OCI-LY3 (cell line): Measurements from ENCODE around the gene ISOC2.
"Not testable (repeated sequence)": the region's sequence is repeated elsewhere in the genome, so short reads cannot be mapped to it uniquely, and the experiment has no call there.

ENCODE experiments used
- H2AFZ ChIP-seq: fragments of 200-600, 300-600 bp; shearing (Covaris generic); 2 replicates; pipeline ENCODE4 v1.6.0; 2014; ENCODE audit warnings: antibody characterized with exemption, low read depth, low read length
- H3K27ac ChIP-seq: fragments of 200-600, 300-600 bp; sonication (generic); 2 replicates; pipeline ENCODE4 v1.5.1; 2014; ENCODE audit warnings: mild to moderate bottlenecking, low read length, moderate library complexity, mixed read lengths
- H3K27me3 ChIP-seq: fragments of 200-600, 300-600 bp; sonication (generic); 2 replicates; pipeline ENCODE4 v1.6.1; 2014; ENCODE audit warnings: low read depth, low read length, mixed read lengths
- H3K36me3 ChIP-seq: fragments of 200-600, 300-600 bp; sonication (generic); replicated peaks from 2 replicates; pipeline ENCODE3; 2014; ENCODE audit warnings: low read depth, low read length, mixed read lengths
- H3K4me1 ChIP-seq: fragments of 300-600, 200-600 bp; sonication (generic); 2 replicates; pipeline ENCODE4 v1.6.1; 2014; ENCODE audit warnings: low read length, mixed read lengths
- H3K4me2 ChIP-seq: fragments of 200-600, 300-600 bp; sonication (generic); 2 replicates; pipeline ENCODE4 v1.6.1; 2014; ENCODE audit warnings: low read length, mixed read lengths
- H3K4me3 ChIP-seq: fragments of 300-600, 200-600 bp; sonication (generic); 2 replicates; pipeline ENCODE4 v1.5.1; 2014; ENCODE audit warnings: antibody characterized with exemption, mild to moderate bottlenecking, low read length, moderate library complexity
- H3K79me2 ChIP-seq: fragments of 300-600, 200-600 bp; shearing (Covaris generic); 2 replicates; pipeline ENCODE4 v1.6.1; 2014; ENCODE audit warnings: mild to moderate bottlenecking, low read length, mixed read lengths
- H3K9ac ChIP-seq: fragments of 300-600, 200-600 bp; shearing (Covaris generic); 2 replicates; pipeline ENCODE4 v1.6.0; 2014; ENCODE audit warnings: mild to moderate bottlenecking, low read length, moderate library complexity
- H3K9me3 ChIP-seq: fragments of 200-600, 300-600 bp; shearing (Covaris generic); 2 replicates; pipeline ENCODE4 v1.6.1; 2014; ENCODE audit warnings: low read length, mixed read lengths; ENCODE audit not compliant: insufficient read depth
- H4K20me1 ChIP-seq: fragments of 200-600, 300-600 bp; sonication (generic); 2 replicates; pipeline ENCODE4 v1.6.1; 2016; ENCODE audit warnings: low read length, mixed read lengths; ENCODE audit not compliant: insufficient read depth
- CTCF ChIP-seq: fragments of 200-600, 300-600 bp; sonication (generic); IDR thresholded peaks from 2 replicates; pipeline ENCODE4 v1.5.1; 2014; ENCODE audit warnings: antibody characterized with exemption, low read length, low read depth
- EZH2phosphoT487 ChIP-seq: fragments of 200-600 bp; shearing (Covaris generic); IDR thresholded peaks from 2 replicates; pipeline ENCODE4 v1.6.1; 2018; ENCODE audit warnings: antibody characterized with exemption, mixed run types, low read depth

The ISOC2 gene

GRCh38 chr19:55451163-55451964 lies 10.1 kb downstream of the ISOC2 start:
- H3K27ac ChIP-seq = no peak overlapping the region
- H3K4me1 ChIP-seq = no peaks in the 10 kb centered on the region
- peaks cover 3% of the 10 kb centered on the region for H3K36me3 ChIP-seq
- H2AFZ ChIP-seq = no peak overlapping the region
- H3K9me3 ChIP-seq = no peaks in the 10 kb centered on the region
- no peaks in the 10 kb centered on the region for H3K79me2 ChIP-seq
- no peak overlapping the region for H3K4me2 ChIP-seq
- H4K20me1 ChIP-seq = no peaks in the 10 kb centered on the region
- H3K9ac ChIP-seq = no peak overlapping the region
- H3K27me3 ChIP-seq = no peaks in the 10 kb centered on the region
- TF ChIP-seq CTCF (no peak), EZH2phosphoT487 (no peak)
- no peak overlapping the region for H3K4me3 ChIP-seq

DNA sequence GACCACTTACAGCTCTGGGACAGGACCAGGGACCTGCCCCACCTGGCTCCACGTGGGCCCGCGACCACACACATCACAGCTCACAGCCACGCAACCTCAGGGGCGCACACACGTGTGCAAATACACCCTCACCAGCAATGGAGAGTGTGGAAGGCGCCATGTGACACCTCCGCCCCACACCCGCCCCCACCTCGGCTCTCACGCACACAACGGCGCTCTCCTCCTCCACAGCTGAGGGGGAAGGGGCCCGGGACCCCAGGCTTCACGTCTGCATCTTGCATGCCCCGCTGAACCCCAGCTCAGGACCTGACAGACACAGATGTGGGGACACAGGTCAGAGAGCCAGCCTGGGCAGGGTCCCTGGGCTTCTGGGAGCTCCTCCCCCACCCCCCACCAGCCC lies 12.0 kb downstream of the ISOC2 start:
- no peak overlapping the region for H3K27ac ChIP-seq
- H2AFZ ChIP-seq = no peak overlapping the region
- no peak overlapping the region for H3K9ac ChIP-seq
- no peaks in the 10 kb centered on the region for H4K20me1 ChIP-seq
- H3K79me2 ChIP-seq = no peaks in the 10 kb centered on the region
- H3K4me3 ChIP-seq = no peak overlapping the region
- H3K4me2 ChIP-seq = no peak overlapping the region
- no peaks in the 10 kb centered on the region for H3K27me3 ChIP-seq
- no peak for TF ChIP-seq CTCF
- TF ChIP-seq EZH2phosphoT487 = no peak
- H3K4me1 ChIP-seq = no peaks in the 10 kb centered on the region
- H3K9me3 ChIP-seq = no peaks in the 10 kb centered on the region
- peaks cover 3% of the 10 kb centered on the region for H3K36me3 ChIP-seq

DNA sequence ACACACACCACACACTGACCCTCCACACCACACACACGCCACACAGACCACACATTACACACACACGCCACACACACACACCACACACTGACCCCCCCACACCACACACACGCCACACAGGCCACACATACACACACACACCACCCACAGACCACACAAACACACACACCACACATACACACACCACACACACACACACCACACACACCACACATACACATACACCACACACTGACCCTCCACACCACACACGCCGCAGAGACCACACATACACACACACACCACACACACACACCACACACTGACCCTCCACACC lies 13.3 kb downstream of the ISOC2 start:
- not testable (repeated sequence) for H3K79me2 ChIP-seq, H2AFZ ChIP-seq, H3K36me3 ChIP-seq, H3K27me3 ChIP-seq, H3K4me3 ChIP-seq, H3K9ac ChIP-seq, H3K9me3 ChIP-seq, H3K4me1 ChIP-seq, H4K20me1 ChIP-seq, H3K27ac ChIP-seq, H3K4me2 ChIP-seq

DNA sequence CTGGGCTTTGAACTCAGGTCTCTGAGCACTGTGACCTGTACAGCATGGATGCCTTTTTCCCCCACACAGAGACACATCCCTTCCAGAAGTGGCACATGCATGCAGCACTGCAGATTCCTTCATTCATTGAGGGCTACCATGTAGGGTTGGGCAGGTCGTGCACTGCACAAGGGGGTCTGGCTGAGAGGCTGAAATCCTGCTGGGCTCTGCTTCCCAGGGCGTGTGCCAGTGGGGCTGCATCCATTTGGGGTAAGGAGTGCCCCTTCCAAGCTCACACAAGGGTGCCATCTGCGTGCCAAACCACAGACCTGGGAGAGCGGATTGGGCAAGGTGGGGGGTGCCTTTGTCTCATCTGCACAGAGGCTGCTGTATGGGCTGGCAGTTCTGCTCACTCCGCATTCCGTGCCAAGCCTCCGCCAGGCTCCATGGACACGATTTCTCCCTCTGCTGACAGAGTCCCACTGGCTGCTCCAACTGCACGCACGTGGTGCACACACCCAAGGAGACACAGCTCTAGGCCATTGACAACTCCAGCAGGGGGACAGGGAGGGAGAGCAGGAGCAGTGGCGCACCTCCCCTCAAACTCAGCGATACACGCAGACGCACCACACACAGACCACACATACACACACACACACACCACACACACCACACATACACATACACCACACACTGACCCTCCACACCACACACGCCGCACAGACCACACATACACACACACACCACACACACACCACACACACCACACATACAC lies 13.8 kb downstream of the ISOC2 start:
- Histone ChIP-seq H3K79me2 (no peaks in the 10 kb centered on the region), H4K20me1 (no peaks in the 10 kb centered on the region), H3K4me3 (no peak overlapping the region), H3K9me3 (no peaks in the 10 kb centered on the region), H3K4me1 (no peaks in the 10 kb centered on the region), H3K27ac (no peak overlapping the region), H3K36me3 (no peaks in the 10 kb centered on the region), H2AFZ (no peak overlapping the region), H3K27me3 (no peaks in the 10 kb centered on the region), H3K4me2 (no peak overlapping the region), H3K9ac (no peak overlapping the region)
- TF ChIP-seq CTCF = no peak
- no peak for TF ChIP-seq EZH2phosphoT487
